ENCODE data around the gene CYP4F2. TPM values are rescaled to one million over a fixed set of nuclear protein-coding genes. Genes with fewer than 3 reads are reported as not detected.
A peak's percentile ranks its signal among the peaks of the same experiment; 100 is the strongest.

Gene CYP4F2, protein sequence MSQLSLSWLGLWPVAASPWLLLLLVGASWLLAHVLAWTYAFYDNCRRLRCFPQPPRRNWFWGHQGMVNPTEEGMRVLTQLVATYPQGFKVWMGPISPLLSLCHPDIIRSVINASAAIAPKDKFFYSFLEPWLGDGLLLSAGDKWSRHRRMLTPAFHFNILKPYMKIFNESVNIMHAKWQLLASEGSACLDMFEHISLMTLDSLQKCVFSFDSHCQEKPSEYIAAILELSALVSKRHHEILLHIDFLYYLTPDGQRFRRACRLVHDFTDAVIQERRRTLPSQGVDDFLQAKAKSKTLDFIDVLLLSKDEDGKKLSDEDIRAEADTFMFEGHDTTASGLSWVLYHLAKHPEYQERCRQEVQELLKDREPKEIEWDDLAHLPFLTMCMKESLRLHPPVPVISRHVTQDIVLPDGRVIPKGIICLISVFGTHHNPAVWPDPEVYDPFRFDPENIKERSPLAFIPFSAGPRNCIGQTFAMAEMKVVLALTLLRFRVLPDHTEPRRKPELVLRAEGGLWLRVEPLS
- 1 to 10 TPM; 1.6 to 9.1 (median 8.6) TPM for total RNA-seq
- long read RNA-seq, donor 1: 0 reads
- long read RNA-seq, donor 2, partial matches to known transcripts: 1 of 5 reads
- long read RNA-seq, donor 2, other reads (novel, unspliced or antisense): 1 of 5 reads

DNA sequence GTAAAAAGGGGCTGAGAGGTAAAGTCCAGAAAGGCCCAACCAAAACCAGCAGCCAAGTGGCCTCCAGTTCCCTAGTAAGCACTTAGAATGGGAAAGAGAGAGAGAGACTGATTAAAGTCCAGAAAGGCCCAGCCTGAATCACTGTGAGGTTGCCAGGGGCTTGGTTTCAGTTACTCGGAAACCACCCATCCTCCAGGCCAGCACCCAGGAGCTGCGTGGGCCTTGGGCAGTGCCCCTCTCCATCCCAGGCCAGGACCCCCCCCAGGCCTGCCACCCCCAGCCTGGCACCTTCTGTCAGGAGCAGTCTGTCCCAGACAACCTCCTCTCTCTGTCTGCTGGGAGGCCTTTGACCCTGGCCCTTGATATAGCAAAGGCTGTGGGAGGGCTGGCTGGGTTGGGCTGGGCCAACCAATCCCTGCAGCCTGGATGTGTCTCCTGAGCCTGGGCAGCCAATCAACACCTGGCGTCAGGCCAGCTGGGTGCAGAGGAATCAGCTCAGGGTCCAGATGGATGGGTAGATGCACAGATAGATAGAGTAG is at the start of gene CYP4F2:
TSS of gene CYP4F2 (minus strand) at position 337 of the 539 bp plus-strand sequence. CDS start 463 bp downstream, outside the sequence.
- Histone ChIP-seq H3K4me3 (no peak within 1 kb of the TSS), H3K9me3 (no peaks in the 10 kb centered on the region), H3K36me3 (ENCODE audit: low read depth) (no peaks in the 10 kb centered on the region), H3K4me1 (ENCODE audit: low read depth) (peaks cover 8% of the 10 kb centered on the region)
- intact Hi-C loops (cut with DNase I, micrococcal nuclease): no loop called here
- DNase-seq (peak in 2 of 3 donors; percentile 33 to 54), ATAC-seq (peak; percentile 56)
- TF ChIP-seq, protein P1, sequence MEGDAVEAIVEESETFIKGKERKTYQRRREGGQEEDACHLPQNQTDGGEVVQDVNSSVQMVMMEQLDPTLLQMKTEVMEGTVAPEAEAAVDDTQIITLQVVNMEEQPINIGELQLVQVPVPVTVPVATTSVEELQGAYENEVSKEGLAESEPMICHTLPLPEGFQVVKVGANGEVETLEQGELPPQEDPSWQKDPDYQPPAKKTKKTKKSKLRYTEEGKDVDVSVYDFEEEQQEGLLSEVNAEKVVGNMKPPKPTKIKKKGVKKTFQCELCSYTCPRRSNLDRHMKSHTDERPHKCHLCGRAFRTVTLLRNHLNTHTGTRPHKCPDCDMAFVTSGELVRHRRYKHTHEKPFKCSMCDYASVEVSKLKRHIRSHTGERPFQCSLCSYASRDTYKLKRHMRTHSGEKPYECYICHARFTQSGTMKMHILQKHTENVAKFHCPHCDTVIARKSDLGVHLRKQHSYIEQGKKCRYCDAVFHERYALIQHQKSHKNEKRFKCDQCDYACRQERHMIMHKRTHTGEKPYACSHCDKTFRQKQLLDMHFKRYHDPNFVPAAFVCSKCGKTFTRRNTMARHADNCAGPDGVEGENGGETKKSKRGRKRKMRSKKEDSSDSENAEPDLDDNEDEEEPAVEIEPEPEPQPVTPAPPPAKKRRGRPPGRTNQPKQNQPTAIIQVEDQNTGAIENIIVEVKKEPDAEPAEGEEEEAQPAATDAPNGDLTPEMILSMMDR (IDR thresholded peaks at IDR 0.05): no peak

DNA sequence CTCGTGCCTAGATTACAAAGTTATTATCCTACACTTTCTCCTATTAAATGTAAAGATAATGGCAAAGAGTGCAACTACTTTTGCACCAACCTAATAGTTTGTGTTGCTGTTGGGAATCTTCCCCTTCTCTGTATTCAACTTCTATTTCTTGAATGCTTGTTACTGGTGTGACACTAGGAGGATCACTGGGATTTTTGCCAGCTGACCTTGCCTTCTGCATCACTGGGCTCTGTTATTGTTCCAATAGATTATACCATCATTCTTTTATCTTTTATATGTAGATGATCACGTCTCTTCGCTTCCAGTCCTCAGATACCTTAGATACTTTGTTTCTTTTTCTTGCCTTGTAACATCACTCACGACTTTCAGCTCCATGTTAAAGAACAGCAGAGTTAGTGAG is 47.4 kb upstream of the CYP4F2 start:
- ATAC-seq (no peak), DNase-seq (no peak)
- H3K4me1 ChIP-seq (ENCODE audit: low read depth): no peaks in the 10 kb centered on the region
- intact Hi-C loops (cut with DNase I, micrococcal nuclease): no loop called here
- peaks cover 17% of the 10 kb centered on the region for H3K9me3 ChIP-seq
- TF ChIP-seq, protein P1 (IDR thresholded peaks at IDR 0.05): no peak
- H3K4me3 ChIP-seq: no peak overlapping the region
- no peaks in the 10 kb centered on the region for H3K36me3 ChIP-seq (ENCODE audit: low read depth)

DNA sequence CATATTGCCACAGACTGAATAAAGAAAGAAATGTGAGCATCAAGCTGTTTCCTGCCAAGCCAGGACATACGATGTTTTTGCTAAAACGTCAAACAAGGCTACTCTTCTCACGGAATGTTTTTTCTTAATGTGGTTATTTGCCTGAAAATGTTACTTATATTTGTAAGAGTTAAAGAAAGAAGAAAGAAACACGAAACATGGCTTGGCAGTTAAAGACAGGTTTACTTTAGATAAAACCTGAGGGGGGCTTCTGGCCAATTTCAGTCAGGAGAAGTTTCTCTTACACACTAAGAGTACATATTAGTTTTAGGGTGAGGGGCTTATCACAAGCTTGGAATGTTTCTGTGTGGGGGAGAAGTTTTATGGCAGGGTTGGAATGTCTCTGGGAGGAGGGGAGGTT is 46.5 kb upstream of the CYP4F2 start:
- TF ChIP-seq, protein P1 (IDR thresholded peaks at IDR 0.05): no peak
- H3K4me1 ChIP-seq (ENCODE audit: low read depth): no peaks in the 10 kb centered on the region

DNA sequence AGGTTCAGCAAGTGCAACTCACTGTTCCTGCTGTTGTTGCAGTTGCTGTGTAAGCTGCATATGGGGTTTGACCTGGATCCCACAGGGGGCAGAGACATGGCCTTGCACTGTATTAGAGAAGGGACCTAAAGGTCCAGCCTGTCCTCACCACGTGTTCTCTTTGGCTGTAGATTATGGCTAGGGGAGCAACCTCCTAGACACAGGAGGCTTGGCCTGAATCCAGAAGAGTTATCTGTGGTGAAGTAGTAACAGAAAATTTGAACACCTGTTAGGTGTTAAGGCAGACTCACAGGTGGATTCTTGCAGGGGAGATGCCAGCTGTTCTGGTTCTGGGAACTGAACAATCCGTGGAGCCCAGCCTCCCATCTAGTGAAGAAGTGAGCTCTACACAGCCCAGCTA is 39.9 kb upstream of the CYP4F2 start:
- no peak for ATAC-seq
- intact Hi-C loops (cut with DNase I, micrococcal nuclease): no loop called here
- Histone ChIP-seq H3K9me3 (no peaks in the 10 kb centered on the region), H3K4me3 (no peak overlapping the region), H3K36me3 (ENCODE audit: low read depth) (no peaks in the 10 kb centered on the region), H3K4me1 (ENCODE audit: low read depth) (no peaks in the 10 kb centered on the region)
- no peak for DNase-seq
- TF ChIP-seq, protein P1 (IDR thresholded peaks at IDR 0.05): no peak

More for the DNA sequence above, 46.5 kb upstream of the CYP4F2 start:
- intact Hi-C loops (cut with DNase I, micrococcal nuclease): no loop called here
- Histone ChIP-seq H3K36me3 (ENCODE audit: low read depth) (no peaks in the 10 kb centered on the region), H3K9me3 (peaks cover 16% of the 10 kb centered on the region), H3K4me3 (no peak overlapping the region)
- ATAC-seq (no peak), DNase-seq (no peak)

DNA sequence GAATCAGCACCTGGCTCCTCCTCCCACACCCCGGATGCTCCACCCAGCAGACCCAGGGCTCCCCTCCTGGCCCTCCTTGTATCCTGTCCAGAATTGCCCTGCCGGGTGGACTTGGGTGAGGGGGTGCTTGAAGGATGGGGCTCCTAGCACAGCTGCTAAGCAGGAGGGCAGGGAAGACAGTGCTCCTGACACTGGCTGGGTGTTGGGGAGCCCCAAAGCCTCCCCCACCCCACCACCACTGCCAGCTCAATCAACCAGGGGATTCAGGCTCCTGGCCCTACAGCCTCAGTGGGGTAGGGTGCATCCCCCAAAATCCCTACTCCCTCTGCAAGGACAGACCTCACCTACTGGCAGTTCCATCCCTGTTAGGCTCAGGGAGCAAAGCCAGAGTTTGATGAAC is 39.1 kb upstream of the CYP4F2 start:
- no peaks in the 10 kb centered on the region for H3K9me3 ChIP-seq

More for the DNA sequence above, 39.1 kb upstream of the CYP4F2 start:
- DNase-seq (no peak), ATAC-seq (no peak)
- TF ChIP-seq, protein P1 (IDR thresholded peaks at IDR 0.05): no peak
- no peaks in the 10 kb centered on the region for H3K36me3 ChIP-seq (ENCODE audit: low read depth)
- intact Hi-C loops (cut with DNase I, micrococcal nuclease): no loop called here
- H3K4me1 ChIP-seq (ENCODE audit: low read depth): no peaks in the 10 kb centered on the region
- H3K4me3 ChIP-seq: no peak overlapping the region
